ENCODE measurements around the gene LEF1. TPM values are rescaled to one million over a fixed set of nuclear protein-coding genes. Genes with fewer than 3 reads are reported as not detected.

The LEF1 gene
- total RNA-seq, 1 donor from 2014 or later: 19.4 TPM

DNA sequence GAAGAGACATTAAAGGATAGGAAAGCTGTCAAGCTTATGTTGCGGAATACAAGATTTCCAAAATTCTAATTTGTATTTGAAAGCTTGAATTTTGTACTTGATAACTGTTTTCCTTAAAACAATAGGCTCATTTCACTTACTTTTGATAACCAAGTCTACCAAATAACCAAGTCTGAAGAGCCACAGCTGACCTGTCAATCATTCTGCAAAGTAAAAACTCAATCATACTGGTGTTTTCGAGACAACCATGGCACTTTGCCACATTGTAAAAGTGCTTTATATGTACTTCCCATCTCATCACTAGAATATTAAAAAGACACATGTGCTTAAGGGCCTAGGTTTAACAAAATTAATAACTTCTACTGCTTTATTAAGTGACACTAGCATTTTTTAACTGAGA lies 47.9 kb downstream of the LEF1 start:
- no peak for DNase-seq (ENCODE audit: low spot score)
- Mint-ChIP-seq H3K27ac (no peak overlapping the region), H3K4me1 (peaks cover 30% of the 10 kb centered on the region), H3K36me3 (peaks cover 12% of the 10 kb centered on the region), H3K4me3 (no peak overlapping the region), H3K9me3 (no peaks in the 10 kb centered on the region), H3K27me3 (ENCODE audit: insufficient read depth, low read depth) (no peaks in the 10 kb centered on the region)
- no peaks in the 10 kb centered on the region for H3K79me2 ChIP-seq (ENCODE audit: low read depth)
- no peak overlapping the region for H2AFZ ChIP-seq (replicated peaks)
- H3K36me3 ChIP-seq: no peaks in the 10 kb centered on the region
- H3K27me3 ChIP-seq: no peaks in the 10 kb centered on the region
- H3K4me1 ChIP-seq: peaks cover 18% of the 10 kb centered on the region
- H3K4me2 ChIP-seq: no peak overlapping the region
- H3K9ac ChIP-seq: no peak overlapping the region
- no peak overlapping the region for H3K4me3 ChIP-seq
- no peak for TF ChIP-seq EZH2 (IDR thresholded peaks at IDR 0.05)
- TF ChIP-seq, protein P1, sequence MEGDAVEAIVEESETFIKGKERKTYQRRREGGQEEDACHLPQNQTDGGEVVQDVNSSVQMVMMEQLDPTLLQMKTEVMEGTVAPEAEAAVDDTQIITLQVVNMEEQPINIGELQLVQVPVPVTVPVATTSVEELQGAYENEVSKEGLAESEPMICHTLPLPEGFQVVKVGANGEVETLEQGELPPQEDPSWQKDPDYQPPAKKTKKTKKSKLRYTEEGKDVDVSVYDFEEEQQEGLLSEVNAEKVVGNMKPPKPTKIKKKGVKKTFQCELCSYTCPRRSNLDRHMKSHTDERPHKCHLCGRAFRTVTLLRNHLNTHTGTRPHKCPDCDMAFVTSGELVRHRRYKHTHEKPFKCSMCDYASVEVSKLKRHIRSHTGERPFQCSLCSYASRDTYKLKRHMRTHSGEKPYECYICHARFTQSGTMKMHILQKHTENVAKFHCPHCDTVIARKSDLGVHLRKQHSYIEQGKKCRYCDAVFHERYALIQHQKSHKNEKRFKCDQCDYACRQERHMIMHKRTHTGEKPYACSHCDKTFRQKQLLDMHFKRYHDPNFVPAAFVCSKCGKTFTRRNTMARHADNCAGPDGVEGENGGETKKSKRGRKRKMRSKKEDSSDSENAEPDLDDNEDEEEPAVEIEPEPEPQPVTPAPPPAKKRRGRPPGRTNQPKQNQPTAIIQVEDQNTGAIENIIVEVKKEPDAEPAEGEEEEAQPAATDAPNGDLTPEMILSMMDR (IDR thresholded peaks at IDR 0.05): no peak
- TF ChIP-seq EZH2phosphoT487 (IDR thresholded peaks at IDR 0.05): no peak
- peaks cover 6% of the 10 kb centered on the region for H3F3A ChIP-seq (ENCODE audit: low read depth)
- H3K27ac ChIP-seq: no peak overlapping the region
- no peaks in the 10 kb centered on the region for H4K20me1 ChIP-seq (ENCODE audit: low read depth)
- no peaks in the 10 kb centered on the region for H3K9me3 ChIP-seq (ENCODE audit: low read depth)

DNA sequence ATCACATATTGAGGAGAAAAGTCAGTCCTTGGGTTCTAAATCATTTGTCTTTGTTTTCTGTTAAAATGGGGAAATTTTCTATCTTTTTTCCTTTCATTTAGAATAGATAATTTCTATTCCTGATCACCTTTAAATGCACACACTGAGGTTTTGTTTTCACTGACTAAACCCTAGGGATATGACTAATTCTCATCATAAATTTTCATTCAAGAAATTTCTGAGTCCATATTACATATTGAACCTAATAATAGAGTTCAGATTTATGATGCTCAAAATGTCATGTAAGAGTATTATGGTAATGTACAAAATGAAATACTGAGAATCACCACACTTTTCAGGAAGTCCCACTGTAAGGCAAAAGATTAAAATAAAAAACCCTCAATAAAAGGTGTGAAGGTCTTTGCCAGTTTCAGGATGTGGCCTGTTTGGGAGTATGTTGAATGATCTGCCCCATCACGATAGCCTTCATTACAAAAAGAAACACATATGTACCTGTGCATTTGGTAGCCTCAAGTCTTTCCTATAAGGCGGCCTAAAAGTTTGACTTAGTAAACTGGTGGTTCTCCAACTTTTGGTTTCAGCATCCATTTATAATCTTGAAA lies 49.4 kb downstream of the LEF1 start:
- no peaks in the 10 kb centered on the region for H3K27me3 ChIP-seq
- no peak overlapping the region for H3K9ac ChIP-seq
- peaks cover 6% of the 10 kb centered on the region for H3F3A ChIP-seq (ENCODE audit: low read depth)
- no peak overlapping the region for H3K4me3 Mint-ChIP-seq
- peaks cover 45% of the 10 kb centered on the region for H3K4me1 Mint-ChIP-seq
- TF ChIP-seq EZH2phosphoT487 (IDR thresholded peaks at IDR 0.05): no peak
- TF ChIP-seq, protein P1 (IDR thresholded peaks at IDR 0.05): no peak
- no peak for TF ChIP-seq EZH2 (IDR thresholded peaks at IDR 0.05)
- H3K4me3 ChIP-seq: no peak overlapping the region
- H3K36me3 ChIP-seq: no peaks in the 10 kb centered on the region
- no peak overlapping the region for H3K27ac Mint-ChIP-seq
- H3K79me2 ChIP-seq (ENCODE audit: low read depth): no peaks in the 10 kb centered on the region
- H3K27me3 Mint-ChIP-seq (ENCODE audit: insufficient read depth, low read depth): no peaks in the 10 kb centered on the region
- H2AFZ ChIP-seq (replicated peaks): no peak overlapping the region
- no peak overlapping the region for H3K27ac ChIP-seq
- peaks cover 6% of the 10 kb centered on the region for H3K36me3 Mint-ChIP-seq
- H3K4me2 ChIP-seq: no peak overlapping the region
- no peak for DNase-seq (ENCODE audit: low spot score)
- no peaks in the 10 kb centered on the region for H3K9me3 ChIP-seq (ENCODE audit: low read depth)
- H4K20me1 ChIP-seq (ENCODE audit: low read depth): no peaks in the 10 kb centered on the region
- H3K9me3 Mint-ChIP-seq: no peaks in the 10 kb centered on the region
- peaks cover 22% of the 10 kb centered on the region for H3K4me1 ChIP-seq

DNA sequence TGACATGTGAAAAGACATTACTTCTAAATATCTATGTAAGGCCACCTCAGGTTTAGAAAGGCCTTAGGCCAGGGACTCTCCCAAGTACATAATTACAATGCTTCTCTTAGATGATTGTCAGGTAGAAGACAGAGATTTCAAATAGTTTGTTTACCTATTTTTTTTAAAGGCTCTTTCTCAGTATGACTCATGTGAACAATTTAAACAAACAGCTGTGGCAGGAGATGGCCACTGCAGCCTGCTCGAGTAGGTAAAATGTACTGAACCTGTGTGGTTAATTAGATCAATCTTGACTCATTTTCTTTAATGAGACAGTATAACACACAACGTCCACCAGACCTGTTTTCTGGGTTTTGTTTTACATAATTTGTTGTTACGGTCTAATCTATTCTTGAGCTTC lies 50.2 kb downstream of the LEF1 start:
- H3K36me3 ChIP-seq: no peaks in the 10 kb centered on the region
- H3K27ac Mint-ChIP-seq: no peak overlapping the region
- no peak overlapping the region for H3K4me3 Mint-ChIP-seq
- H3K36me3 Mint-ChIP-seq: peaks cover 6% of the 10 kb centered on the region
- TF ChIP-seq EZH2 (IDR thresholded peaks at IDR 0.05) (no peak), EZH2phosphoT487 (IDR thresholded peaks at IDR 0.05) (no peak)
- TF ChIP-seq, protein P1 (IDR thresholded peaks at IDR 0.05): no peak
- H3K4me1 ChIP-seq: peaks cover 30% of the 10 kb centered on the region
- no peak overlapping the region for H3K27ac ChIP-seq
- no peak overlapping the region for H3K4me2 ChIP-seq
- H4K20me1 ChIP-seq (ENCODE audit: low read depth): no peaks in the 10 kb centered on the region
- H3F3A ChIP-seq (ENCODE audit: low read depth): peaks cover 6% of the 10 kb centered on the region
- no peak overlapping the region for H2AFZ ChIP-seq (replicated peaks)
- no peaks in the 10 kb centered on the region for H3K9me3 ChIP-seq (ENCODE audit: low read depth)
- peaks cover 52% of the 10 kb centered on the region for H3K4me1 Mint-ChIP-seq
- H3K9ac ChIP-seq: no peak overlapping the region
- H3K9me3 Mint-ChIP-seq: no peaks in the 10 kb centered on the region
- H3K79me2 ChIP-seq (ENCODE audit: low read depth): no peaks in the 10 kb centered on the region
- no peaks in the 10 kb centered on the region for H3K27me3 ChIP-seq
- H3K4me3 ChIP-seq: no peak overlapping the region
- no peak for DNase-seq (ENCODE audit: low spot score)
- H3K27me3 Mint-ChIP-seq (ENCODE audit: insufficient read depth, low read depth): no peaks in the 10 kb centered on the region

All from neural progenitor cell (in vitro differentiated cells).